Hepatocyte (in vitro differentiated cells): ENCODE measurements around the gene PIK3R2. TPM values are rescaled to one million over a fixed set of nuclear protein-coding genes. Genes with fewer than 3 reads are reported as not detected.

Source experiments
- DNase-seq: peaks from one replicate; pipeline ENCODE4 v3.0.0-alpha.2; 2016; ENCODE audit warnings: low spot score
- H2AFZ ChIP-seq: fragments of 200-600 bp; sonication (generic); 2 replicates; pipeline ENCODE4 v1.6.0; 2016; ENCODE audit warnings: antibody characterized with exemption, mild to moderate bottlenecking
- H3K27ac ChIP-seq: fragments of 200-600 bp; sonication (generic); 2 replicates; pipeline ENCODE4 v1.5.1; 2016; ENCODE audit warnings: mild to moderate bottlenecking
- H3K27me3 ChIP-seq: fragments of 200-600 bp; sonication (generic); 2 replicates; pipeline ENCODE4 v1.6.1; 2016
- H3K36me3 ChIP-seq: fragments of 200-600 bp; sonication (generic); replicated peaks from 2 replicates; pipeline ENCODE4 v1.5.1; 2016; ENCODE audit warnings: low read depth; ENCODE audit not compliant: insufficient read depth
- H3K4me1 ChIP-seq: fragments of 200-600 bp; sonication (generic); 2 replicates; pipeline ENCODE4 v1.5.1; 2016; ENCODE audit warnings: mild to moderate bottlenecking, moderate library complexity; ENCODE audit not compliant: insufficient read depth
- H3K4me2 ChIP-seq: fragments of 200-600 bp; sonication (generic); 2 replicates; pipeline ENCODE4 v1.6.0; 2016
- H3K4me3 ChIP-seq: fragments of 200-600 bp; sonication (generic); 2 replicates; pipeline ENCODE4 v1.5.1; 2016; ENCODE audit warnings: mild to moderate bottlenecking
- H3K79me2 ChIP-seq: fragments of 200-600 bp; sonication (generic); 2 replicates; pipeline ENCODE4 v1.6.0; 2017; ENCODE audit warnings: mild to moderate bottlenecking
- H3K9me2 ChIP-seq: fragments of 200-600 bp; sonication (generic); replicated peaks from 2 replicates; pipeline ENCODE4 v1.6.0; 2017; ENCODE audit warnings: mild to moderate bottlenecking; ENCODE audit not compliant: insufficient read depth
- H3K9me3 ChIP-seq: fragments of 200-600 bp; sonication (generic); 2 replicates; pipeline ENCODE4 v1.5.1; 2016; ENCODE audit warnings: low read depth, mild to moderate bottlenecking
- H4K20me1 ChIP-seq: fragments of 200-600 bp; sonication (generic); 2 replicates; pipeline ENCODE4 v1.6.0; 2016; ENCODE audit warnings: mild to moderate bottlenecking; ENCODE audit not compliant: insufficient read depth, poor library complexity, severe bottlenecking
- CTCF ChIP-seq: fragments of 200-600 bp; sonication (generic); IDR thresholded peaks from 2 replicates; pipeline ENCODE4 v1.5.1; 2016; ENCODE audit warnings: antibody characterized with exemption, mild to moderate bottlenecking; ENCODE audit not compliant: poor library complexity
- EZH2 ChIP-seq: fragments of 200-600 bp; sonication (generic); IDR thresholded peaks from 2 replicates; pipeline ENCODE4 v1.6.1; 2016; ENCODE audit warnings: antibody characterized with exemption, mild to moderate bottlenecking, borderline replicate concordance
- EZH2phosphoT487 ChIP-seq: fragments of 200-600 bp; sonication (generic); IDR thresholded peaks from one replicate; pipeline ENCODE4 v1.6.1; 2018; ENCODE audit warnings: antibody characterized with exemption, mild to moderate bottlenecking, low read depth, moderate library complexity; ENCODE audit not compliant: unreplicated experiment, severe bottlenecking
- WGBS: methylation state at CpG from one replicate; pipeline ENCODE4 v1.1.6; 2016; ENCODE audit warnings: low lambda C conversion rate; ENCODE audit errors: missing lambda C conversion rate; 5-methylcytosine and 5-hydroxymethylcytosine counted together
- polyA plus RNA-seq: library from polyadenylated mRNA; unstranded; fragments of >200 nt; fragmentation: Nextera tagmentation; extraction: Ambion mirVana; gene quantifications from 2 replicates; pipeline ENCODE4 v1.2.1, GENCODE V29; 2016
- small RNA-seq: library from RNA; depleted of rRNA; stranded (forward); fragments of <200 nt; gene quantifications from one replicate; pipeline ENCODE3, GENCODE V24; 2014
- total RNA-seq: library from RNA; depleted of rRNA; stranded (reverse); fragments of >200 nt; gene quantifications from 2 replicates; pipeline ENCODE4 v1.2.3, GENCODE V29; 2014

The PIK3R2 gene
- total and polyA plus RNA-seq, 2 experiments from 2014 or later: 29.9 to 52.2 TPM

GRCh38 chr19:18216789-18217188, 63.8 kb downstream of the PIK3R2 start:
- no peak overlapping the region for H3K27ac ChIP-seq
- no peaks in the 10 kb centered on the region for H3K4me1 ChIP-seq
- no peak for DNase-seq
- H3K79me2 ChIP-seq: no peaks in the 10 kb centered on the region
- peaks cover 3% of the 10 kb centered on the region for H3K27me3 ChIP-seq
- H4K20me1 ChIP-seq: no peaks in the 10 kb centered on the region
- TF ChIP-seq CTCF: no peak
- TF ChIP-seq EZH2phosphoT487: no peak
- no peak for TF ChIP-seq EZH2
- no peaks in the 10 kb centered on the region for H3K9me3 ChIP-seq
- no peak overlapping the region for H2AFZ ChIP-seq
- H3K36me3 ChIP-seq: no peaks in the 10 kb centered on the region
- no peak overlapping the region for H3K4me2 ChIP-seq
- WGBS: 93% methylated on average over 8 of the region's 8 CpGs
- no peak overlapping the region for H3K4me3 ChIP-seq
- no peaks in the 10 kb centered on the region for H3K9me2 ChIP-seq

- H3K4me3 ChIP-seq: no peak overlapping the region
- no peaks in the 10 kb centered on the region for H3K36me3 ChIP-seq
- no peaks in the 10 kb centered on the region for H3K9me2 ChIP-seq
- H2AFZ ChIP-seq: no peak overlapping the region
- no peaks in the 10 kb centered on the region for H3K9me3 ChIP-seq
- TF ChIP-seq EZH2phosphoT487: no peak
- no peak for TF ChIP-seq CTCF
- TF ChIP-seq EZH2: no peak
- H3K27ac ChIP-seq: no peak overlapping the region
- no peaks in the 10 kb centered on the region for H3K4me1 ChIP-seq
- no peak overlapping the region for H3K4me2 ChIP-seq
- H3K27me3 ChIP-seq: peaks cover 3% of the 10 kb centered on the region
- H3K79me2 ChIP-seq: no peaks in the 10 kb centered on the region
- 95% methylated on average over 17 of the region's 17 CpGs for WGBS
- H4K20me1 ChIP-seq: no peaks in the 10 kb centered on the region
- DNase-seq: no peak
Measured at GRCh38 chr19:18218159-18218558, 65.2 kb downstream of the PIK3R2 start.

GRCh38 chr19:18218600-18218999, 65.6 kb downstream of the PIK3R2 start:
- H3K9me3 ChIP-seq: no peaks in the 10 kb centered on the region
- no peak for TF ChIP-seq CTCF
- no peak for TF ChIP-seq EZH2phosphoT487
- TF ChIP-seq EZH2: no peak
- no peak overlapping the region for H3K4me2 ChIP-seq
- H3K27ac ChIP-seq: no peak overlapping the region
- no peak overlapping the region for H3K4me3 ChIP-seq
- DNase-seq: no peak
- WGBS: 66% methylated on average over 3 of the region's 3 CpGs
- no peaks in the 10 kb centered on the region for H3K9me2 ChIP-seq
- peaks cover 3% of the 10 kb centered on the region for H3K27me3 ChIP-seq
- H3K79me2 ChIP-seq: no peaks in the 10 kb centered on the region
- no peaks in the 10 kb centered on the region for H3K4me1 ChIP-seq
- H3K36me3 ChIP-seq: no peaks in the 10 kb centered on the region
- no peak overlapping the region for H2AFZ ChIP-seq
- no peaks in the 10 kb centered on the region for H4K20me1 ChIP-seq

Small RNA genes within 50 kb of the gene (small RNA-seq; reads per million reads assigned to genes)
- not detected for gene IFI30

Other genes with a start within 250 kb of the PIK3R2 start
- 19.4 and 25.4 TPM in 2 replicates for gene CCDC124, start 220.1 kb upstream of the PIK3R2 start, total RNA-seq
- 97.7 and 105 TPM in 2 replicates for gene CCDC124, start 220.1 kb upstream of the PIK3R2 start, polyA plus RNA-seq
- gene KCNN1, start 186.1 kb upstream of the PIK3R2 start, total RNA-seq: 2.4 and 3.3 TPM in 2 replicates
- 3.2 and 3.3 TPM in 2 replicates for gene KCNN1, start 186.1 kb upstream of the PIK3R2 start, polyA plus RNA-seq
- gene ARRDC2, start 145.0 kb upstream of the PIK3R2 start, total RNA-seq: 4.5 and 5.5 TPM in 2 replicates
- 3.9 and 7.4 TPM in 2 replicates for gene ARRDC2, start 145.0 kb upstream of the PIK3R2 start, polyA plus RNA-seq
- gene IL12RB1, start 66.2 kb upstream of the PIK3R2 start, total RNA-seq: not detected in 2 replicates
- gene IL12RB1, start 66.2 kb upstream of the PIK3R2 start, polyA plus RNA-seq: not detected in 2 replicates
- gene MAST3, start 55.4 kb upstream of the PIK3R2 start, total RNA-seq: 5.5 and 9.7 TPM in 2 replicates
- gene MAST3, start 55.4 kb upstream of the PIK3R2 start, polyA plus RNA-seq: 10.3 and 11.1 TPM in 2 replicates
- gene IFI30, start 20.6 kb downstream of the PIK3R2 start, total RNA-seq: 95.7 and 133 TPM in 2 replicates
- gene IFI30, start 20.6 kb downstream of the PIK3R2 start, polyA plus RNA-seq: 129 and 170 TPM in 2 replicates
- 31.8 and 36.9 TPM in 2 replicates for gene MPV17L2, start 40.1 kb downstream of the PIK3R2 start, total RNA-seq
- 22.4 and 26.0 TPM in 2 replicates for gene MPV17L2, start 40.1 kb downstream of the PIK3R2 start, polyA plus RNA-seq
- 0.60 and 2.2 TPM in 2 replicates for gene RAB3A, start 50.9 kb downstream of the PIK3R2 start, total RNA-seq
- 2.6 and 3.0 TPM in 2 replicates for gene RAB3A, start 50.9 kb downstream of the PIK3R2 start, polyA plus RNA-seq
- 0.43 and 0.72 TPM in 2 replicates for gene PDE4C, start 73.3 kb downstream of the PIK3R2 start, total RNA-seq
- 0.10 and 0.47 TPM in 2 replicates for gene PDE4C, start 73.3 kb downstream of the PIK3R2 start, polyA plus RNA-seq
- 3.7 and 3.9 TPM in 2 replicates for gene IQCN, start 121.3 kb downstream of the PIK3R2 start, total RNA-seq
- gene IQCN, start 121.3 kb downstream of the PIK3R2 start, polyA plus RNA-seq: 1.5 and 2.3 TPM in 2 replicates
- gene JUND, start 128.5 kb downstream of the PIK3R2 start, total RNA-seq: 307 and 379 TPM in 2 replicates
- gene JUND, start 128.5 kb downstream of the PIK3R2 start, polyA plus RNA-seq: 698 and 768 TPM in 2 replicates
- gene LSM4, start 169.9 kb downstream of the PIK3R2 start, total RNA-seq: 185 and 202 TPM in 2 replicates
- 218 and 226 TPM in 2 replicates for gene LSM4, start 169.9 kb downstream of the PIK3R2 start, polyA plus RNA-seq
- gene PGPEP1, start 187.4 kb downstream of the PIK3R2 start, total RNA-seq: 35.0 and 36.1 TPM in 2 replicates
- gene PGPEP1, start 187.4 kb downstream of the PIK3R2 start, polyA plus RNA-seq: 24.8 and 26.8 TPM in 2 replicates
- gene GDF15, start 233.0 kb downstream of the PIK3R2 start, total RNA-seq: 106 and 123 TPM in 2 replicates
- 175 and 185 TPM in 2 replicates for gene GDF15, start 233.0 kb downstream of the PIK3R2 start, polyA plus RNA-seq
- gene LRRC25, start 244.5 kb downstream of the PIK3R2 start, total RNA-seq: 0.16 TPM in 1 of 2 replicates, not detected in the other
- gene LRRC25, start 244.5 kb downstream of the PIK3R2 start, polyA plus RNA-seq: 0.36 and 1.5 TPM in 2 replicates